Activated CD4-positive, CD25-positive, alpha-beta regulatory T cell treated with anti-CD3 and anti-CD28 coated beads, Interleukin-2, amount 50 U/mL, for 16 hours (primary cell): Measurements from ENCODE around the gene PRUNE1.

ENCODE experiments used
- DNase-seq: peaks from one replicate; pipeline ENCODE4 v3.0.0-alpha.2; 2020; ENCODE audit warnings: low read depth, low spot score

The PRUNE1 gene

GRCh38 chr1:151049458-151049857, 41.2 kb downstream of the PRUNE1 start:
- no peak for DNase-seq

GRCh38 chr1:151050051-151050688, 41.9 kb downstream of the PRUNE1 start:
- DNase-seq, result no peak

- no peak for DNase-seq
Observed at GRCh38 chr1:151051356-151052009, 43.2 kb downstream of the PRUNE1 start.

GRCh38 chr1:151054971-151055547, 46.8 kb downstream of the PRUNE1 start:
- no peak for DNase-seq

- DNase-seq, result no peak
Observed at GRCh38 chr1:151055581-151055980, 47.3 kb downstream of the PRUNE1 start.

- DNase-seq, result no peak
Observed at GRCh38 chr1:151056149-151056548, 47.9 kb downstream of the PRUNE1 start.

- DNase-seq, result no peak
Observed at GRCh38 chr1:151058692-151059091, 50.4 kb downstream of the PRUNE1 start.

- DNase-seq, result peak; percentile 61
Observed at GRCh38 chr1:151059109-151060006, 51.1 kb downstream of the PRUNE1 start, which contains the start of gene CDC42SE1. TSS of gene CDC42SE1 (minus strand) at chr1:151059622. CDS start at chr1:151055730, 3,892 bp downstream.

GRCh38 chr1:151060007-151060656, 51.9 kb downstream of the PRUNE1 start, which contains the start of gene MLLT11:
TSS of gene MLLT11 (plus strand) at chr1:151060397. CDS start at chr1:151067225, 6,828 bp downstream.
- no peak for DNase-seq

GRCh38 chr1:151060657-151061421, 52.6 kb downstream of the PRUNE1 start:
- DNase-seq, result no peak

- no peak for DNase-seq
Observed at GRCh38 chr1:151061704-151062103, 53.5 kb downstream of the PRUNE1 start.

GRCh38 chr1:151062741-151063371, 54.6 kb downstream of the PRUNE1 start:
- DNase-seq, result no peak

GRCh38 chr1:151065089-151065645, 56.9 kb downstream of the PRUNE1 start:
- no peak for DNase-seq

- DNase-seq, result no peak
Observed at GRCh38 chr1:151067185-151067584, 58.9 kb downstream of the PRUNE1 start.

- no peak for DNase-seq
Observed at GRCh38 chr1:151069103-151069486, 60.8 kb downstream of the PRUNE1 start.

GRCh38 chr1:151070474-151071276, 62.4 kb downstream of the PRUNE1 start, which contains the start of gene GABPB2:
TSS of gene GABPB2 (plus strand) at chr1:151070761. CDS start at chr1:151088190, 17,429 bp downstream.
- peak; percentile 65 for DNase-seq

- no peak for DNase-seq
Observed at GRCh38 chr1:151072224-151072623, 64.0 kb downstream of the PRUNE1 start.
